Nephron progenitor cell (in vitro differentiated cells): ENCODE measurements around the gene FAM151B.
"Not testable (repeated sequence)": the region's sequence is repeated elsewhere in the genome, so short reads cannot be mapped to it uniquely, and the experiment has no call there.

ENCODE experiments used
- DNase-seq: peaks from one replicate; pipeline ENCODE4 v3.0.0; 2021
- H3K27ac Mint-ChIP-seq: 2 replicates; pipeline ENCODE4 v1.8.0; 2021; ENCODE audit warnings: mild to moderate bottlenecking, moderate library complexity, mixed read lengths
- H3K27me3 Mint-ChIP-seq: 2 replicates; pipeline ENCODE4 v1.8.0; 2021; ENCODE audit warnings: mild to moderate bottlenecking, low read depth, mixed read lengths; ENCODE audit not compliant: poor library complexity
- H3K36me3 Mint-ChIP-seq: 2 replicates; pipeline ENCODE4 v1.8.0; 2021; ENCODE audit warnings: low read depth, mixed read lengths
- H3K4me1 Mint-ChIP-seq: 2 replicates; pipeline ENCODE4 v1.8.0; 2021; ENCODE audit warnings: mixed read lengths
- H3K4me3 Mint-ChIP-seq: 2 replicates; pipeline ENCODE4 v1.8.0; 2021; ENCODE audit warnings: mild to moderate bottlenecking, moderate library complexity, mixed read lengths
- H3K9me3 Mint-ChIP-seq: 2 replicates; pipeline ENCODE4 v1.8.0; 2021; ENCODE audit warnings: mild to moderate bottlenecking, moderate library complexity, mixed read lengths
- CTCF ChIP-seq: fragments of 200-600 bp; sonication (generic); IDR thresholded peaks from 2 replicates; pipeline ENCODE4 v1.5.0; 2021; ENCODE audit warnings: antibody characterized with exemption

The FAM151B gene

GRCh38 chr5:80577707-80578106 is 89.8 kb downstream of the FAM151B start:
- H3K4me1 Mint-ChIP-seq = no peaks in the 10 kb centered on the region
- peaks cover 10% of the 10 kb centered on the region for H3K9me3 Mint-ChIP-seq
- no peak overlapping the region for H3K4me3 Mint-ChIP-seq
- DNase-seq = no peak
- no peak for TF ChIP-seq CTCF
- no peaks in the 10 kb centered on the region for H3K36me3 Mint-ChIP-seq
- H3K27ac Mint-ChIP-seq = no peak overlapping the region
- H3K27me3 Mint-ChIP-seq = peaks cover 64% of the 10 kb centered on the region

GRCh38 chr5:80579050-80579449 is 91.2 kb downstream of the FAM151B start:
- TF ChIP-seq CTCF = no peak

GRCh38 chr5:80580291-80580690 is 92.4 kb downstream of the FAM151B start:
- H3K27ac Mint-ChIP-seq, H3K36me3 Mint-ChIP-seq, H3K4me1 Mint-ChIP-seq, DNase-seq, H3K4me3 Mint-ChIP-seq, H3K9me3 Mint-ChIP-seq: not testable (repeated sequence)
- H3K27me3 Mint-ChIP-seq = peaks cover 41% of the 10 kb centered on the region

More at GRCh38 chr5:80579050-80579449, 91.2 kb downstream of the FAM151B start:
- peaks cover 50% of the 10 kb centered on the region for H3K27me3 Mint-ChIP-seq
- no peak overlapping the region for H3K27ac Mint-ChIP-seq
- no peaks in the 10 kb centered on the region for H3K4me1 Mint-ChIP-seq
- peaks cover 6% of the 10 kb centered on the region for H3K9me3 Mint-ChIP-seq
- no peaks in the 10 kb centered on the region for H3K36me3 Mint-ChIP-seq
- DNase-seq = no peak
- H3K4me3 Mint-ChIP-seq = no peak overlapping the region

- Mint-ChIP-seq H3K36me3 (no peaks in the 10 kb centered on the region), H3K4me1 (no peaks in the 10 kb centered on the region), H3K27ac (no peak overlapping the region), H3K9me3 (peaks cover 6% of the 10 kb centered on the region), H3K4me3 (no peak overlapping the region), H3K27me3 (peaks cover 14% of the 10 kb centered on the region)
- TF ChIP-seq CTCF = no peak
- no peak for DNase-seq
Measured at GRCh38 chr5:80584770-80585169, 96.9 kb downstream of the FAM151B start.

- Mint-ChIP-seq H3K9me3 (no peaks in the 10 kb centered on the region), H3K27me3 (peaks cover 17% of the 10 kb centered on the region), H3K36me3 (no peaks in the 10 kb centered on the region), H3K4me3 (no peak overlapping the region), H3K4me1 (no peaks in the 10 kb centered on the region), H3K27ac (no peak overlapping the region)
- no peak for TF ChIP-seq CTCF
- DNase-seq = no peak
Measured at GRCh38 chr5:80588858-80589540, 101.1 kb downstream of the FAM151B start.

- DNase-seq = no peak
- Mint-ChIP-seq H3K9me3 (no peaks in the 10 kb centered on the region), H3K36me3 (no peaks in the 10 kb centered on the region), H3K27me3 (peaks cover 10% of the 10 kb centered on the region), H3K4me1 (peaks cover under 1% of the 10 kb centered on the region), H3K27ac (no peak overlapping the region), H3K4me3 (no peak overlapping the region)
- no peak for TF ChIP-seq CTCF
Measured at GRCh38 chr5:80590766-80591165, 102.9 kb downstream of the FAM151B start.
